DND-41 (cell line): ENCODE results near the gene SDK2.

ENCODE experiments used
- ATAC-seq: fragments of 200-7000 bp; cut with Tn5 transposase; 3 replicates; pipeline ENCODE4 v1.9.1; 2021; ENCODE audit warnings: low read depth; ENCODE audit not compliant: insufficient read depth
- DNase-seq: peaks from one replicate; pipeline ENCODE4 v3.0.0-alpha.2; 2020
- H2AFZ ChIP-seq: 2 replicates; pipeline ENCODE4 v1.6.0; 2012; ENCODE audit warnings: low read depth, low read length
- H3K27ac ChIP-seq: 2 replicates; pipeline ENCODE4 v1.5.1; 2012; ENCODE audit warnings: low read length, inconsistent platforms
- H3K27me3 ChIP-seq: fragments of 200-600 bp; sonication (generic); 2 replicates; pipeline ENCODE4 v1.6.0; 2012; ENCODE audit warnings: low read length, mild to moderate bottlenecking, inconsistent platforms; ENCODE audit not compliant: insufficient read depth, poor library complexity
- H3K36me3 ChIP-seq: 2 replicates; pipeline ENCODE4 v1.5.1; 2012; ENCODE audit warnings: low read length, inconsistent platforms; ENCODE audit not compliant: insufficient read depth
- H3K4me1 ChIP-seq: 2 replicates; pipeline ENCODE4 v1.5.1; 2012; ENCODE audit warnings: mild to moderate bottlenecking, low read length; ENCODE audit not compliant: insufficient read depth
- H3K4me2 ChIP-seq: 2 replicates; pipeline ENCODE4 v1.6.0; 2012; ENCODE audit warnings: mild to moderate bottlenecking, moderate library complexity, low read length, inconsistent platforms; ENCODE audit not compliant: insufficient read depth
- H3K4me3 ChIP-seq, 2 experiments: fragments of 200-600 bp in 1 of 2; shearing (Covaris generic) in 1 of 2; 2 replicates each; pipeline ENCODE4 v1.5.1; 2012 to 2016; ENCODE audit warnings: inconsistent platforms in 2 of 2, low read length in 2 of 2, mild to moderate bottlenecking in 2 of 2, low read depth in 1 of 2, moderate library complexity in 1 of 2
- H3K79me2 ChIP-seq: 2 replicates; pipeline ENCODE4 v1.6.0; 2012; ENCODE audit warnings: low read length, inconsistent platforms; ENCODE audit not compliant: insufficient read depth
- H3K9ac ChIP-seq: 2 replicates; pipeline ENCODE4 v1.6.0; 2012; ENCODE audit warnings: low read depth, mild to moderate bottlenecking, inconsistent platforms, low read length, moderate library complexity
- H3K9me3 ChIP-seq: 2 replicates; pipeline ENCODE4 v1.5.1; 2012; ENCODE audit warnings: low read length, moderate library complexity, mild to moderate bottlenecking, inconsistent platforms; ENCODE audit not compliant: insufficient read depth, severe bottlenecking
- H4K20me1 ChIP-seq: 2 replicates; pipeline ENCODE4 v1.6.0; 2012; ENCODE audit warnings: low read length; ENCODE audit not compliant: insufficient read depth
- CTCF ChIP-seq: IDR thresholded peaks from 2 replicates; pipeline ENCODE4 v1.5.1; 2012; ENCODE audit warnings: borderline replicate concordance, low read length, moderate library complexity, mild to moderate bottlenecking; ENCODE audit not compliant: poor library complexity, severe bottlenecking; ENCODE audit errors: extremely low read depth
- EZH2 ChIP-seq: IDR thresholded peaks from 3 replicates; pipeline ENCODE4 v1.6.1; 2012; ENCODE audit warnings: borderline replicate concordance, low read depth, mild to moderate bottlenecking, moderate library complexity, low read length, inconsistent platforms; ENCODE audit not compliant: severe bottlenecking

Gene SDK2

DNA sequence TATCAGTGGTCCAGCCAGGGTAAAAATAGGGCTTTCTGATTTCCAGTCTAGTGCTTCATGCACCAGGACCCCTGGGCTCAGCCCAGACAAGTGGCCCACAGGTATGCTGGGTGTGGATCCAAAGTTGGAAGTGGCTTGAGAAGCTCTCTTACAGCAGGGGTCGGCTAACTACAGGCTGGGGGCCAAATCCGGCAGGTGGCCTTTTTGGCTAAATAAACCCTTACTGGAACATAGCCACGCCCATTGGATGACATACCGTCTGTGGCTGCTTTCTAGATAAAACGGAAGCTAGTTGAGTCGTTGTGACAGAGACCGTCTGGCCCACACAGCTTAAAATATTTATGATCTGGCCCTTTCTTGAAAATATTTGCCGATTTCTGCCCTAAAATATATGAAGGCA lies 213.4 kb downstream of the SDK2 start:
- Histone ChIP-seq H3K27me3 (no peaks in the 10 kb centered on the region), H3K4me3 (no peak overlapping the region), H2AFZ (no peak overlapping the region), H3K79me2 (no peaks in the 10 kb centered on the region), H3K4me2 (no peak overlapping the region), H4K20me1 (no peaks in the 10 kb centered on the region), H3K27ac (peak overlapping the region; percentile 60; the same call in 1 of the 2 replicates), H3K9ac (no peak overlapping the region), H3K4me1 (peaks cover 25% of the 10 kb centered on the region), H3K9me3 (no peaks in the 10 kb centered on the region), H3K36me3 (no peaks in the 10 kb centered on the region; the same call in 1 of the 2 replicates)
- ATAC-seq, result no peak
- TF ChIP-seq EZH2, result no peak
- TF ChIP-seq CTCF, result no peak
- DNase-seq, result no peak

- Histone ChIP-seq H3K27ac (peak overlapping the region; percentile 60; the same call in 1 of the 2 replicates), H3K27me3 (no peaks in the 10 kb centered on the region), H3K9me3 (no peaks in the 10 kb centered on the region), H3K79me2 (no peaks in the 10 kb centered on the region), H3K36me3 (no peaks in the 10 kb centered on the region; the same call in 1 of the 2 replicates), H3K9ac (peak overlapping the region; percentile 31; the same call in 1 of the 2 replicates), H4K20me1 (no peaks in the 10 kb centered on the region), H3K4me2 (no peak overlapping the region), H2AFZ (0 out of 2 replicates have a peak overlapping the region, but pooled peaks have one; percentile 80), H3K4me3 (no peak overlapping the region; a peak in 1 of 4 replicates), H3K4me1 (peaks cover 25% of the 10 kb centered on the region)
- TF ChIP-seq CTCF (no peak), EZH2 (no peak)
- ATAC-seq (no peak), DNase-seq (no peak)
Observed at GRCh38 chr17:73430165-73430680, 214.0 kb downstream of the SDK2 start.

- Histone ChIP-seq H2AFZ (peak overlapping the region; percentile 80), H3K4me1 (peaks cover 25% of the 10 kb centered on the region), H3K79me2 (no peaks in the 10 kb centered on the region), H3K4me3 (peak overlapping the region in 1 of 2 experiments; percentile 21; a peak in 1 of 4 replicates), H3K36me3 (no peaks in the 10 kb centered on the region; the same call in 1 of the 2 replicates), H3K4me2 (peak overlapping the region; percentile 48), H4K20me1 (no peaks in the 10 kb centered on the region), H3K9me3 (no peaks in the 10 kb centered on the region), H3K27me3 (no peaks in the 10 kb centered on the region), H3K9ac (peak overlapping the region; percentile 31; the same call in 1 of the 2 replicates), H3K27ac (peak overlapping the region; percentile 60; the same call in 1 of the 2 replicates)
- DNase-seq (peak; percentile 80), ATAC-seq (peak; percentile 99)
- TF ChIP-seq EZH2, result no peak
- peak; percentile 94 for TF ChIP-seq CTCF
Observed at GRCh38 chr17:73429440-73430164, 214.6 kb downstream of the SDK2 start.
